HL-60 (cell line): ENCODE results near the gene SUPT7L.

ENCODE experiments used
- CTCF ChIP-seq: IDR thresholded peaks from one replicate; pipeline ENCODE4 v1.5.1; 2011; ENCODE audit warnings: low read length, control low read depth, inconsistent platforms; ENCODE audit not compliant: insufficient read depth
- GABPA ChIP-seq: IDR thresholded peaks from 2 replicates; pipeline ENCODE4 v1.6.1; 2012; ENCODE audit warnings: low read depth
- POLR2AphosphoS5 ChIP-seq: IDR thresholded peaks from 2 replicates; pipeline ENCODE4 v1.6.1; 2012; ENCODE audit warnings: low read depth
- REST ChIP-seq: IDR thresholded peaks from 2 replicates; pipeline ENCODE4 v1.6.1; 2012; ENCODE audit warnings: low read depth; ENCODE audit not compliant: insufficient replicate concordance
- SPI1 ChIP-seq: IDR thresholded peaks from 2 replicates; pipeline ENCODE4 v1.6.1; 2012; ENCODE audit warnings: low read depth, mild to moderate bottlenecking, borderline replicate concordance

GRCh38 chr2:27661371-27661770 lies 2.0 kb downstream of the SUPT7L start:
- TF ChIP-seq CTCF (no peak), POLR2AphosphoS5 (no peak), GABPA (no peak), SPI1 (no peak), REST (no peak)
